HepG2 (cell line): ENCODE results near the gene CNTRL. TPM values are rescaled to one million over a fixed set of nuclear protein-coding genes. Genes with fewer than 3 reads are reported as not detected.
"Not testable (repeated sequence)": the region's sequence is repeated elsewhere in the genome, so short reads cannot be mapped to it uniquely, and the experiment has no call there.

Experiments used
- ATAC-seq: fragments of 200-7000 bp; cut with Tn5 transposase; 3 replicates; pipeline ENCODE4 v1.9.1; 2020; ENCODE audit warnings: mild to moderate bottlenecking, moderate library complexity
- BruUV-seq: library from RNA; stranded (reverse); fragments of 400-500 nt; replicated peaks from 2 replicates; lab custom pipeline; 2021; lab: Mats Ljungman, UMichigan
- CTCF ChIA-PET: fragments of 300-600 bp; formaldehyde crosslinking; extraction: SDS; loops from one replicate; lab custom pipeline; 2021; ENCODE audit warnings: low total read pairs, inconsistent platforms, low intra/inter-chr PET ratio; lab: Yijun Ruan, JAX
- POLR2A ChIA-PET: fragments of 350-600 bp; sonication (Branson Sonifier 250); formaldehyde crosslinking; loops from one replicate; lab custom pipeline; 2020; ENCODE audit warnings: antibody characterized with exemption, inconsistent platforms; lab: Yijun Ruan, JAX
- DNase-seq: peaks from one replicate; pipeline ENCODE4 v3.0.0-alpha.2; 2015; ENCODE audit warnings: low spot score
- FAIRE-seq: peaks from 3 replicates; lab custom pipeline; 2011; peaks lifted over from hg19 to GRCh38; lab: Jason Lieb, UNC
- H2AFZ ChIP-seq: one replicate; pipeline ENCODE4 v1.6.1; 2011; ENCODE audit warnings: low read length, inconsistent platforms
- H3K27ac ChIP-seq: fragments of 300-600 bp; 3 replicates; pipeline ENCODE4 v1.8.0; 2011; ENCODE audit warnings: mixed run types, mild to moderate bottlenecking, mixed read lengths, low read length, inconsistent platforms; ENCODE audit not compliant: insufficient read depth; ENCODE audit errors: extremely low read length
- H3K27me3 ChIP-seq, 2 experiments: fragments of 200-600 bp in 1 of 2; 2 replicates in 1 of 2; 3 replicates in 1 of 2; pipeline versions ENCODE4 v1.6.0 to v1.8.0; 2011; ENCODE audit warnings: low read length in 2 of 2, mild to moderate bottlenecking in 2 of 2, moderate library complexity in 2 of 2, inconsistent platforms in 1 of 2; ENCODE audit not compliant: insufficient read depth in 2 of 2, control insufficient read depth in 1 of 2
- H3K36me3 ChIP-seq, 2 experiments: fragments of 200-600 bp in 1 of 2; replicated peaks in 1 of 2; 2 replicates in 1 of 2; 3 replicates in 1 of 2; pipeline versions ENCODE4 v1.5.1 to v1.8.0; 2011; ENCODE audit warnings: low read length in 2 of 2, inconsistent platforms in 1 of 2; ENCODE audit not compliant: insufficient read depth in 2 of 2, control insufficient read depth in 1 of 2
- H3K4me1 ChIP-seq: 2 replicates; pipeline ENCODE4 v1.5.1; 2012; ENCODE audit warnings: low read length, inconsistent platforms; ENCODE audit not compliant: insufficient read depth
- H3K4me2 ChIP-seq: 2 replicates; pipeline ENCODE4 v1.6.0; 2011; ENCODE audit warnings: low read depth, low read length, inconsistent platforms
- H3K4me3 ChIP-seq, 3 experiments: fragments of 200-600 bp in 1 of 3; sonication (generic), shearing (Covaris generic) in 1 of 3; replicated peaks in 1 of 3; 2 replicates each; pipeline ENCODE4 v1.5.1; 2011 to 2016; ENCODE audit warnings: low read length in 3 of 3, inconsistent platforms in 2 of 3, low read depth in 2 of 3, mild to moderate bottlenecking in 2 of 3, control low read depth in 1 of 3, mixed read lengths in 1 of 3; ENCODE audit not compliant: insufficient read depth in 1 of 3
- H3K79me2 ChIP-seq: one replicate; pipeline ENCODE4 v1.6.1; 2011; ENCODE audit warnings: low read length, inconsistent platforms; ENCODE audit not compliant: insufficient read depth
- H3K9ac ChIP-seq: 2 replicates; pipeline ENCODE4 v1.6.0; 2011; ENCODE audit warnings: mild to moderate bottlenecking, low read depth, low read length, inconsistent platforms; ENCODE audit not compliant: insufficient read depth
- H3K9me3 ChIP-seq: 2 replicates; pipeline ENCODE4 v1.5.1; 2012; ENCODE audit warnings: mild to moderate bottlenecking, low read length
- H4K20me1 ChIP-seq: 2 replicates; pipeline ENCODE4 v1.6.0; 2011; ENCODE audit warnings: inconsistent platforms, mild to moderate bottlenecking, low read length, moderate library complexity; ENCODE audit not compliant: insufficient read depth
- CTCF ChIP-seq: sonication (generic); formaldehyde crosslinking; IDR thresholded peaks from 2 replicates; pipeline ENCODE4 v1.5.0; 2020; ENCODE audit warnings: mild to moderate bottlenecking, missing genetic modification reagents, moderate library complexity
- GFI1 ChIP-seq: sonication (generic); formaldehyde crosslinking; IDR thresholded peaks from 2 replicates; pipeline ENCODE4 v1.5.0; 2020; ENCODE audit warnings: missing genetic modification reagents, mild to moderate bottlenecking, borderline replicate concordance
- SIN3A ChIP-seq: IDR thresholded peaks from 2 replicates; pipeline ENCODE4 v1.6.1; 2011; ENCODE audit warnings: low read depth, mild to moderate bottlenecking, control low read depth, low read length, borderline replicate concordance
- STAG1 ChIP-seq: sonication (generic); formaldehyde crosslinking; IDR thresholded peaks from 2 replicates; pipeline ENCODE4 v1.4.0; 2020; ENCODE audit warnings: missing genetic modification reagents
- WGBS: methylation state at CpG from one replicate; pipeline ENCODE4 v1.1.6; 2017; ENCODE audit warnings: low lambda C conversion rate; 5-methylcytosine and 5-hydroxymethylcytosine counted together
- in situ Hi-C: cut with HindIII; loops from 2 replicates; pipeline ENCODE4 v1.10.0; 2017; ENCODE audit warnings: low pct_unique_long_range_greater_than_20kb; ENCODE audit not compliant: extremely low pct_ligation_motif_present
- intact Hi-C: fragments of 100-400 bp; cut with micrococcal nuclease; formaldehyde crosslinking; loops from one replicate; pipeline ENCODE4 v1.10.0; 2022; ENCODE audit not compliant: unreplicated experiment
- polyA plus RNA-seq, 8 experiments: library from polyadenylated mRNA; depleted of rRNA in 3 of 8; stranded (reverse) in 7 of 8; unstranded in 1 of 8; fragments of >200 nt; fragmentation: Illumina TruSeq in 4 of 8; extraction: Trizol in 4 of 8; gene quantifications; 2 replicates each; pipeline versions ENCODE4 v1.2.1 to v1.2.3, GENCODE V29; 2011 to 2016; ENCODE audit warnings: low read depth in 4 of 8, missing spikeins in 1 of 8, mixed read lengths in 1 of 8; ENCODE audit not compliant: insufficient read depth in 1 of 8
- total RNA-seq, 5 experiments: library from RNA; depleted of rRNA; stranded (reverse); fragments of >200 nt; fragmentation: Illumina TruSeq; extraction: Trizol; gene quantifications; 2 replicates each; pipeline ENCODE4 v1.2.3, GENCODE V29; 2016; ENCODE audit warnings: low read depth in 1 of 5

Gene CNTRL
- total and polyA plus RNA-seq, 2 of the 13 experiments (the other 11 are each of a cell fraction or from before 2014, with no cell fraction given), result 7.5 to 11.8 TPM

GRCh38 chr9:121034529-121034928 lies 40.2 kb upstream of the CNTRL start:
- H3K36me3 ChIP-seq, result peaks cover 8 to 50% of the 10 kb centered on the region in 2 experiments
- intact Hi-C loops, result no loop called here

GRCh38 chr9:121035717-121036116 lies 39.0 kb upstream of the CNTRL start:
- H2AFZ ChIP-seq, DNase-seq, intact Hi-C loops, H3K9ac ChIP-seq, H3K9me3 ChIP-seq, H3K4me3 ChIP-seq, H3K4me2 ChIP-seq, H3K79me2 ChIP-seq, FAIRE-seq, H3K4me1 ChIP-seq, H4K20me1 ChIP-seq, H3K27me3 ChIP-seq, CTCF ChIA-PET, in situ Hi-C loops, BruUV-seq, ATAC-seq, H3K27ac ChIP-seq: not testable (repeated sequence)
- H3K36me3 ChIP-seq, result peaks cover 6 to 47% of the 10 kb centered on the region in 2 experiments
- POLR2A ChIA-PET, result interaction anchor here (0.9 to 1.4 kb wide), 2 partner anchors 13 to 24 kb away, joined by 3 to 4 read pairs; no protein-coding TSS in a partner anchor

More at GRCh38 chr9:121034529-121034928, 40.2 kb upstream of the CNTRL start:
- H3K4me2 ChIP-seq, result no peak overlapping the region
- TF ChIP-seq CTCF (CRISPR knock-in tag) (peak; percentile 30; the same call in 1 of the 2 replicates), STAG1 (CRISPR knock-in tag) (peak; percentile 28; the same call in 1 of the 2 replicates), GFI1 (no peak), SIN3A (no peak)
- H3K4me1 ChIP-seq, result peaks cover 14% of the 10 kb centered on the region
- ChIA-PET CTCF (interaction anchor here (1.4 kb wide), 1 partner anchor 26 kb away, joined by 4 read pairs; no protein-coding TSS in a partner anchor), POLR2A (interaction anchor here (1.7 kb wide), 1 partner anchor 17 kb away, joined by 3 read pairs; no protein-coding TSS in a partner anchor)
- H3K27me3 ChIP-seq, result no peaks in the 10 kb centered on the region
- no peak overlapping the region for H3K27ac ChIP-seq
- H3K4me3 ChIP-seq, result no peak overlapping the region
- ATAC-seq, result no peak
- H3K9ac ChIP-seq, result no peak overlapping the region
- no peak for DNase-seq
- in situ Hi-C loops, result no loop called here
- 94% methylated on average over 2 of the region's 2 CpGs for WGBS
- H4K20me1 ChIP-seq, result no peaks in the 10 kb centered on the region
- no peaks in the 10 kb centered on the region for H3K9me3 ChIP-seq
- FAIRE-seq, result no peak
- no TSS peak for BruUV-seq
- H2AFZ ChIP-seq, result no peak overlapping the region
- H3K79me2 ChIP-seq, result no peaks in the 10 kb centered on the region
